ENCODE results near the gene CR1. TPM values are rescaled to one million over a fixed set of nuclear protein-coding genes. Genes with fewer than 3 reads are reported as not detected.

The CR1 gene
- total and polyA plus RNA-seq, 9 of the 15 experiments (the other 6 are each of a cell fraction or from before 2014, with no cell fraction given) = 0.07 to 0.47 (median 0.18) TPM

- TF ChIP-seq CTCF (IDR thresholded peaks at IDR 0.05 in 2 of 3, conservative IDR thresholded peaks at IDR 0.05 in 1 of 3; ENCODE audit: insufficient read depth in 2 of 3, low read depth in 1 of 3, low read length in 3 of 3) (peak; percentile 62 to 87 (median 78)), ZNF766 (CRISPR knock-in tag; conservative IDR thresholded peaks at IDR 0.05) (no peak), SOX6 (IDR thresholded peaks at IDR 0.05) (peak; percentile 44; the same call in 1 of the 2 replicates), GATA2 (CRISPR knock-in tag; IDR thresholded peaks at IDR 0.05) (peak; percentile 54; the same call in 1 of the 2 replicates), CBX2 (IDR thresholded peaks at IDR 0.05; ENCODE audit: insufficient read depth, low read length, poor library complexity, severe bottlenecking) (no peak), CHAMP1 (IDR thresholded peaks at IDR 0.05) (peak; percentile 73), FOSL1 (tag; conservative IDR thresholded peaks at IDR 0.05) (peak; percentile 9; the same call in 1 of the 2 replicates), CC2D1A (IDR thresholded peaks at IDR 0.05) (peak; percentile 79), REST (IDR thresholded peaks at IDR 0.05; ENCODE audit: borderline replicate concordance) (peak; percentile 84), REST (CRISPR knock-in tag; IDR thresholded peaks at IDR 0.05; ENCODE audit: low read depth) (no peak), SMC3 (conservative IDR thresholded peaks at IDR 0.05; ENCODE audit: insufficient read depth, low read depth, low read length) (peak; percentile 61), ZNF23 (CRISPR knock-in tag; IDR thresholded peaks at IDR 0.05) (no peak)
- TF ChIP-seq, protein P1, sequence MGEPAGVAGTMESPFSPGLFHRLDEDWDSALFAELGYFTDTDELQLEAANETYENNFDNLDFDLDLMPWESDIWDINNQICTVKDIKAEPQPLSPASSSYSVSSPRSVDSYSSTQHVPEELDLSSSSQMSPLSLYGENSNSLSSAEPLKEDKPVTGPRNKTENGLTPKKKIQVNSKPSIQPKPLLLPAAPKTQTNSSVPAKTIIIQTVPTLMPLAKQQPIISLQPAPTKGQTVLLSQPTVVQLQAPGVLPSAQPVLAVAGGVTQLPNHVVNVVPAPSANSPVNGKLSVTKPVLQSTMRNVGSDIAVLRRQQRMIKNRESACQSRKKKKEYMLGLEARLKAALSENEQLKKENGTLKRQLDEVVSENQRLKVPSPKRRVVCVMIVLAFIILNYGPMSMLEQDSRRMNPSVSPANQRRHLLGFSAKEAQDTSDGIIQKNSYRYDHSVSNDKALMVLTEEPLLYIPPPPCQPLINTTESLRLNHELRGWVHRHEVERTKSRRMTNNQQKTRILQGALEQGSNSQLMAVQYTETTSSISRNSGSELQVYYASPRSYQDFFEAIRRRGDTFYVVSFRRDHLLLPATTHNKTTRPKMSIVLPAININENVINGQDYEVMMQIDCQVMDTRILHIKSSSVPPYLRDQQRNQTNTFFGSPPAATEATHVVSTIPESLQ (CRISPR knock-in tag; IDR thresholded peaks at IDR 0.05) = no peak
Observed at GRCh38 chr1:207672522-207673130, 176.7 kb downstream of the CR1 start (continued).
